K562 (cell line): ENCODE results near the gene CTDSP1. TPM values are rescaled to one million over a fixed set of nuclear protein-coding genes. Genes with fewer than 3 reads are reported as not detected.

Source experiments
- ARID4B ChIP-seq: sonication (generic); formaldehyde crosslinking; IDR thresholded peaks from 2 replicates; pipeline ENCODE4 v1.8.0; 2022; ENCODE audit warnings: mild to moderate bottlenecking, missing genetic modification reagents
- ELF2 ChIP-seq: fragments of 250-450 bp; sonication (Bioruptor Pico); IDR thresholded peaks from 2 replicates; pipeline ENCODE4 v1.5.0; 2021; ENCODE audit warnings: mild to moderate bottlenecking
- HMGN3 ChIP-seq: IDR thresholded peaks from 2 replicates; pipeline ENCODE4 v1.6.1; 2011; ENCODE audit warnings: borderline replicate concordance, low read depth, mild to moderate bottlenecking, mixed read lengths, low read length; ENCODE audit not compliant: insufficient read length; ENCODE audit errors: extremely low read depth
- L3MBTL2 ChIP-seq: fragments of 450-650 bp; IDR thresholded peaks from 2 replicates; pipeline ENCODE4 v1.6.1; 2016; ENCODE audit warnings: mild to moderate bottlenecking, moderate library complexity
- MAX ChIP-seq: sonication (generic); formaldehyde crosslinking; IDR thresholded peaks from 2 replicates; pipeline ENCODE4 v1.9.0; 2022; ENCODE audit warnings: mild to moderate bottlenecking, missing genetic modification reagents
- MCM3 ChIP-seq: fragments of 450-650 bp; IDR thresholded peaks from 2 replicates; pipeline ENCODE4 v1.6.1; 2016
- POLR2B ChIP-seq: fragments of 450-650 bp; IDR thresholded peaks from 2 replicates; pipeline ENCODE4 v1.6.1; 2018; ENCODE audit warnings: low read depth; ENCODE audit not compliant: partially characterized antibody
- RAD21 ChIP-seq, 2 experiments: fragments of 250-450 bp in 1 of 2; fragments of 450-650 bp in 1 of 2; sonication (Bioruptor Pico) in 1 of 2; formaldehyde crosslinking in 1 of 2; IDR thresholded peaks in 1 of 2; conservative IDR thresholded peaks in 1 of 2; 2 replicates each; pipeline versions ENCODE4 v1.4.0 to v1.8.0; 2020 to 2022; ENCODE audit warnings: mild to moderate bottlenecking in 2 of 2, moderate library complexity in 1 of 2
- SFPQ ChIP-seq: fragments of 200-400 bp; formaldehyde crosslinking; IDR thresholded peaks from 2 replicates; pipeline ENCODE4 v1.6.1; 2017; ENCODE audit warnings: mild to moderate bottlenecking, low read depth, low read length, moderate library complexity
- SUPT5H ChIP-seq: fragments of 450-650 bp; IDR thresholded peaks from 2 replicates; pipeline ENCODE4 v1.6.1; 2016
- TAF7 ChIP-seq: fragments of 450-650 bp; IDR thresholded peaks from 2 replicates; pipeline ENCODE4 v1.6.1; 2016; ENCODE audit warnings: missing genetic modification characterization, missing compliant biosample characterization
- TFE3 ChIP-seq: fragments of 450-650 bp; formaldehyde crosslinking; IDR thresholded peaks from 2 replicates; pipeline ENCODE4 v1.4.0; 2020; ENCODE audit warnings: mild to moderate bottlenecking, mixed read lengths
- ZNF143 ChIP-seq: sonication (generic); formaldehyde crosslinking; IDR thresholded peaks from 2 replicates; pipeline ENCODE4 v1.9.0; 2022; ENCODE audit warnings: mild to moderate bottlenecking, missing genetic modification reagents
- ZNF282 ChIP-seq: sonication (generic); formaldehyde crosslinking; IDR thresholded peaks from 2 replicates; pipeline ENCODE4 v1.8.1; 2023; ENCODE audit warnings: missing genetic modification reagents
- ZNF398 ChIP-seq: fragments of 250-450 bp; sonication (Bioruptor Pico); IDR thresholded peaks from 2 replicates; pipeline ENCODE4 v1.8.0; 2021; ENCODE audit warnings: moderate library complexity, mild to moderate bottlenecking, inconsistent platforms
- ZNF586 ChIP-seq: fragments of 450-650 bp; formaldehyde crosslinking; conservative IDR thresholded peaks from 2 replicates; pipeline ENCODE4 v1.4.0; 2020; ENCODE audit warnings: mild to moderate bottlenecking, moderate library complexity
- polyA plus RNA-seq, 8 experiments: library from polyadenylated mRNA; depleted of rRNA in 4 of 8; stranded (reverse) in 5 of 8; unstranded in 3 of 8; fragments of >200 nt; fragmentation: Nextera tagmentation in 2 of 8; fragmentation: Illumina TruSeq in 1 of 8; extraction: Ambion mirVana in 2 of 8; extraction: Trizol in 1 of 8; gene quantifications; 2 replicates each; pipeline versions ENCODE4 v1.2.1 to v1.2.3, GENCODE V29; 2011 to 2014; ENCODE audit warnings: inconsistent platforms in 1 of 8, missing spikeins in 1 of 8
- total RNA-seq, 7 experiments: library from RNA; depleted of rRNA in 6 of 7; stranded (reverse); fragments of >200 nt in 6 of 7; fragmentation: Illumina TruSeq in 2 of 7; extraction: Trizol in 2 of 7; gene quantifications; 2 replicates each; pipeline versions ENCODE4 v1.2.1 to v1.2.3, GENCODE V29; 2011 to 2021; ENCODE audit warnings: low replicate concordance in 1 of 7

CTDSP1 gene
- total and polyA plus RNA-seq, 9 of the 15 experiments (the other 6 are each of a cell fraction or from before 2014, with no cell fraction given): 2.4 to 74.8 (median 45.8) TPM

GRCh38 chr2:218395826-218396687 lies 3.6 kb upstream of the CTDSP1 start (continued):
- no peak for TF ChIP-seq MCM3
- TF ChIP-seq ZNF398 (CRISPR knock-in tag): no peak
- peak; percentile 69; the same call in 1 of the 2 replicates for TF ChIP-seq ELF2 (CRISPR knock-in tag)
- TF ChIP-seq ZNF586 (CRISPR knock-in tag): no peak
- TF ChIP-seq POLR2B: no peak
- no peak for TF ChIP-seq SFPQ
- TF ChIP-seq SUPT5H: no peak; the same call in none of the 2 replicates
- peak; percentile 66 for TF ChIP-seq L3MBTL2
- peak; percentile 93 for TF ChIP-seq HMGN3
- no peak; the same call in 1 of the 2 replicates for TF ChIP-seq TFE3 (CRISPR knock-in tag)
- no peak for TF ChIP-seq TAF7 (tag)
- peak; percentile 75 for TF ChIP-seq ZNF143 (CRISPR knock-in tag)
- TF ChIP-seq ZNF282: no peak
- peak; percentile 62 to 82 for TF ChIP-seq RAD21 (CRISPR knock-in tag; conservative IDR thresholded peaks at IDR 0.05 in 1 of 2, IDR thresholded peaks at IDR 0.05 in 1 of 2)
- peak; percentile 58; the same call in 1 of the 2 replicates for TF ChIP-seq MAX (CRISPR knock-in tag)
- TF ChIP-seq ARID4B (CRISPR knock-in tag): peak; percentile 87
